DMS79 treated with DMSO at 0.1 percent for 48 hours (cell line): ENCODE data around the gene ADPRHL1.
"Not testable (repeated sequence)": the region's sequence is repeated elsewhere in the genome, so short reads cannot be mapped to it uniquely, and the experiment has no call there.

Experiments used
- DNase-seq: peaks from one replicate; lab custom pipeline; 2025; lab: John Stamatoyannopoulos, UW

ADPRHL1 gene

GRCh38 chr13:113400621-113401451, 52.5 kb downstream of the ADPRHL1 start:
- peak; percentile 42 for DNase-seq

- DNase-seq = no peak
Observed at GRCh38 chr13:113399755-113400149, 53.5 kb downstream of the ADPRHL1 start.

GRCh38 chr13:113398963-113399754, 54.1 kb downstream of the ADPRHL1 start:
- no peak for DNase-seq

GRCh38 chr13:113397608-113398425, 55.5 kb downstream of the ADPRHL1 start:
- no peak for DNase-seq

- no peak for DNase-seq
Observed at GRCh38 chr13:113394339-113394640, 59.0 kb downstream of the ADPRHL1 start.

GRCh38 chr13:113393563-113394338, 59.5 kb downstream of the ADPRHL1 start:
- DNase-seq = peak; percentile 93

GRCh38 chr13:113393226-113393562, 60.1 kb downstream of the ADPRHL1 start:
- no peak for DNase-seq

- DNase-seq = no peak
Observed at GRCh38 chr13:113390874-113391497, 62.3 kb downstream of the ADPRHL1 start.

GRCh38 chr13:113389586-113389985, 63.7 kb downstream of the ADPRHL1 start:
- DNase-seq = not testable (repeated sequence)

GRCh38 chr13:113387396-113387795, 65.9 kb downstream of the ADPRHL1 start:
- no peak for DNase-seq

- no peak for DNase-seq
Observed at GRCh38 chr13:113383089-113383488, 70.2 kb downstream of the ADPRHL1 start.

GRCh38 chr13:113382542-113382941, 70.7 kb downstream of the ADPRHL1 start:
- DNase-seq = not testable (repeated sequence)

- DNase-seq = no peak
Observed at GRCh38 chr13:113378825-113379224, 74.5 kb downstream of the ADPRHL1 start.

GRCh38 chr13:113374511-113375175, 78.6 kb downstream of the ADPRHL1 start:
- DNase-seq = no peak

- no peak for DNase-seq
Observed at GRCh38 chr13:113373811-113374485, 79.3 kb downstream of the ADPRHL1 start.

- DNase-seq = not testable (repeated sequence)
Observed at GRCh38 chr13:113371701-113372100, 81.6 kb downstream of the ADPRHL1 start.

- DNase-seq = no peak
Observed at GRCh38 chr13:113371061-113371460, 82.2 kb downstream of the ADPRHL1 start.

- DNase-seq = no peak
Observed at GRCh38 chr13:113369881-113370280, 83.4 kb downstream of the ADPRHL1 start.

- no peak for DNase-seq
Observed at GRCh38 chr13:113369189-113369588, 84.1 kb downstream of the ADPRHL1 start.

- not testable (repeated sequence) for DNase-seq
Observed at GRCh38 chr13:113368353-113368752, 84.9 kb downstream of the ADPRHL1 start.
